ENCODE results near the gene FASN.
"Not testable (repeated sequence)": the region's sequence is repeated elsewhere in the genome, so short reads cannot be mapped to it uniquely, and the experiment has no call there.

DNA sequence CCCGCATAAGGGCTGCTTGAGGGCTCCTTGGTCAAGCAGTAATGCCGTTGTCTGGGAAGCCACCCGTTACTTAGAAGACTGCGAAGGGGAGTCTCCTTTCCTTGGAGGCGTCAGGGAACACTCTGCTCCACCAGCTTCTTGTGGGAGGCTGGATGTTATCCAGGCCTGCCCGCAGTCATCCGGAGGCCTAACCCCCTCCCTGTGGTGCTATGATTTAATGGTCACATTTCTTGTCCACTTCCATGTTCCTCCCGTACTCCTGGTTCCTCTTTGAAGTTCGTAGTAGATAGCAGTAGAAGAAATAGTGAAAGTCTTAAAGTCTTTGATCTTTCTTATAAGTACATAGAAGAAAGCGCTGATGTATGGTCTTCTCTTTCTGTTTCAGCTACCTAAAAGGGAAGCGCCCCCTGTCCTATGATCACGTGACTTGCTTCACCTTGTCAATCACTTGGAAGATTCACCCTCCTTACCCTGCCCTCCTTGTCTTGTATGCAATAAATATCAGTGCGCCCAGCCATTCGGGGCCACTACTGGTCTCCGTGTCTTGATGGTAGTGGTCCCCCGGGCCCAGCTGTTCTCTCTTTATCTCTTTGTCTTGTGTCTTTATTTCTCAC lies 59.1 kb downstream of the FASN start:
- TF ChIP-seq POLR2AphosphoS5, POLR2A, EP300 (IDR thresholded peaks at IDR 0.05): not testable (repeated sequence)
- TF ChIP-seq, protein P1, sequence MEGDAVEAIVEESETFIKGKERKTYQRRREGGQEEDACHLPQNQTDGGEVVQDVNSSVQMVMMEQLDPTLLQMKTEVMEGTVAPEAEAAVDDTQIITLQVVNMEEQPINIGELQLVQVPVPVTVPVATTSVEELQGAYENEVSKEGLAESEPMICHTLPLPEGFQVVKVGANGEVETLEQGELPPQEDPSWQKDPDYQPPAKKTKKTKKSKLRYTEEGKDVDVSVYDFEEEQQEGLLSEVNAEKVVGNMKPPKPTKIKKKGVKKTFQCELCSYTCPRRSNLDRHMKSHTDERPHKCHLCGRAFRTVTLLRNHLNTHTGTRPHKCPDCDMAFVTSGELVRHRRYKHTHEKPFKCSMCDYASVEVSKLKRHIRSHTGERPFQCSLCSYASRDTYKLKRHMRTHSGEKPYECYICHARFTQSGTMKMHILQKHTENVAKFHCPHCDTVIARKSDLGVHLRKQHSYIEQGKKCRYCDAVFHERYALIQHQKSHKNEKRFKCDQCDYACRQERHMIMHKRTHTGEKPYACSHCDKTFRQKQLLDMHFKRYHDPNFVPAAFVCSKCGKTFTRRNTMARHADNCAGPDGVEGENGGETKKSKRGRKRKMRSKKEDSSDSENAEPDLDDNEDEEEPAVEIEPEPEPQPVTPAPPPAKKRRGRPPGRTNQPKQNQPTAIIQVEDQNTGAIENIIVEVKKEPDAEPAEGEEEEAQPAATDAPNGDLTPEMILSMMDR (IDR thresholded peaks at IDR 0.05) = not testable (repeated sequence)
